22Rv1 (cell line): ENCODE results near the gene FUS.
"Not testable (repeated sequence)": the region's sequence is repeated elsewhere in the genome, so short reads cannot be mapped to it uniquely, and the experiment has no call there.

Experiments
- H3K27ac ChIP-seq: fragments of 450-650 bp; 2 replicates; pipeline ENCODE4 v1.5.1; 2017
- ZFX ChIP-seq: fragments of 450-650 bp; IDR thresholded peaks from 2 replicates; pipeline ENCODE4 v1.6.1; 2017; ENCODE audit warnings: antibody characterized with exemption, borderline replicate concordance
- TF ChIP-seq, protein P1 (sequence below): fragments of 450-650 bp; IDR thresholded peaks from 2 replicates; pipeline ENCODE4 v1.5.1; 2017; ENCODE audit warnings: mild to moderate bottlenecking

The FUS gene

DNA sequence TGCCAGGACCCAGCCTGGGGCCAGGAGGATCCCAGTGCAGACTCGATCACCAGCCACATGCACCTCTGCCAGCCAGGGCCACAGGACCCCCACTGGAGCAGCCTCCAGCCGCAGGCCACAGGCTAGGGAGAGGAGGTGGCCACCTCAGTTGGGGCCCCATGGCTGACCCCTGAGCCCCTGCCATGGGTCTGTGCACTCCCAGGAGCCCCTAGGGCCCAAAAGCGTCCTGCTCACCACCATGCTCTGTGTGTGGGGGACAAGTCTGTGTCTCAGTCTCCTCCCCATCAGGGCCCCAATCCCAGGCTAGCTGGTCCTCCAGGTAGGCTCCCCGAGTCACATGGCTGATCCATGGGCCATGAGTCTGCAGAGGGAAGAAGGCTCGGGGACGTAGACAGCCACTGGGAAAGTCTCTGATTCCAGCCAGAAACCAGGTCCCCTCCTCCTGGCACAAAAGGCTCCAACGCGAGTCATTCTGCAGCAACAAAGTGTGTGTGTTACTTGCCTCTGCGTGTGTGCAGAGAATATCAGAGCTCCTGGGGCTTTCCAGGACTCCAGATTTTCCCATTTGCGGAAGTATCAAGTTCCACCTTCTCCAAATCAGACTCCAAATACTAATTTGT, 38.3 kb upstream of the FUS start:
- H3K27ac ChIP-seq = peak overlapping the region; percentile 81
- TF ChIP-seq ZFX = no peak
- TF ChIP-seq, protein P1, sequence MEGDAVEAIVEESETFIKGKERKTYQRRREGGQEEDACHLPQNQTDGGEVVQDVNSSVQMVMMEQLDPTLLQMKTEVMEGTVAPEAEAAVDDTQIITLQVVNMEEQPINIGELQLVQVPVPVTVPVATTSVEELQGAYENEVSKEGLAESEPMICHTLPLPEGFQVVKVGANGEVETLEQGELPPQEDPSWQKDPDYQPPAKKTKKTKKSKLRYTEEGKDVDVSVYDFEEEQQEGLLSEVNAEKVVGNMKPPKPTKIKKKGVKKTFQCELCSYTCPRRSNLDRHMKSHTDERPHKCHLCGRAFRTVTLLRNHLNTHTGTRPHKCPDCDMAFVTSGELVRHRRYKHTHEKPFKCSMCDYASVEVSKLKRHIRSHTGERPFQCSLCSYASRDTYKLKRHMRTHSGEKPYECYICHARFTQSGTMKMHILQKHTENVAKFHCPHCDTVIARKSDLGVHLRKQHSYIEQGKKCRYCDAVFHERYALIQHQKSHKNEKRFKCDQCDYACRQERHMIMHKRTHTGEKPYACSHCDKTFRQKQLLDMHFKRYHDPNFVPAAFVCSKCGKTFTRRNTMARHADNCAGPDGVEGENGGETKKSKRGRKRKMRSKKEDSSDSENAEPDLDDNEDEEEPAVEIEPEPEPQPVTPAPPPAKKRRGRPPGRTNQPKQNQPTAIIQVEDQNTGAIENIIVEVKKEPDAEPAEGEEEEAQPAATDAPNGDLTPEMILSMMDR = no peak

DNA sequence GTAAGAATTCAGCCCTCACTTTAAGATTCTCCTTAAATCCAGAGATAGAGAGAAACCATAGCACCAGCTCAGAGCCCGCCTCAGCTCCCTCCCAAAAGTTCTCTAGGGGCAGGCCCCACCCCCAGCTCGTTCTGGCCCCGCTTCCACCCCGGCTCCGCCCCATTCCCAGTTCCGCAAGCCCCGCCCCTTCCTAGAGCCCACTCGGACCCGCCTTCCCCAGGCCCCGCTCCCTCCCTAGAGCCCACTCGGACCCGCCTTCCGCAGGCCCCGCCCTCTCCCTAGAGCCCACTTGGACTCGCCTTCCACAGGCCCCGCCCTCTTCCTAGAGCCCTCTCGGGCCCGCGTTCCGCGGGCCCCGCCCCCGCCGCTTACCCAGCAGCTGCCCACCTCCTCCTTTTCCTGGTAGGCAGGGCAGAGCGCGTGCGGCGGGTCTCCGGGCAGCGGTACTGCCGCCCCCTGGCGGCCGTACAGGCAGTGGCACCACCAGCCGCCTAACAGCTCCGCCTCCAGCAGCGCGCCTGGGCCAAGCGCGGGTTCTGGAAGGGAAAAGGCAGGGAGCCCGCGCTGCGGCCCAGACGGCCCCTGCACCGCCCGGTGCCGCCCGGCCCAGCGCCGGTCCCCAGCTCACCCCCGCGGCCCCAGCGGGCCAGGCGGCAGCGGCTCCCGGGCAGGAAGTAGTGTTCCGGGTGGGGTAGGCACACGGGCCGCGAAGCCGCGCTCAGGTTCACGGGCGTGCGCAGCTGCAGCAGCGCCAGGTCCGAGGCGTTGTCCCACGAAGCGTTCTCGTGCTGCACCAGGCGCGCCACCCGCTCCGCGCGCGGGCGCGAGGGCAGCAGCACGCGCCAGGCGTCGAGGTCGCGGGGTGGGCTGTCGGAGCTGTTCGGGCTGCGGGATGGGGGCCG, 37.6 kb upstream of the FUS start:
- peak overlapping the region; percentile 81 for H3K27ac ChIP-seq
- no peak for TF ChIP-seq ZFX
- TF ChIP-seq, protein P1 = peak; percentile 98

DNA sequence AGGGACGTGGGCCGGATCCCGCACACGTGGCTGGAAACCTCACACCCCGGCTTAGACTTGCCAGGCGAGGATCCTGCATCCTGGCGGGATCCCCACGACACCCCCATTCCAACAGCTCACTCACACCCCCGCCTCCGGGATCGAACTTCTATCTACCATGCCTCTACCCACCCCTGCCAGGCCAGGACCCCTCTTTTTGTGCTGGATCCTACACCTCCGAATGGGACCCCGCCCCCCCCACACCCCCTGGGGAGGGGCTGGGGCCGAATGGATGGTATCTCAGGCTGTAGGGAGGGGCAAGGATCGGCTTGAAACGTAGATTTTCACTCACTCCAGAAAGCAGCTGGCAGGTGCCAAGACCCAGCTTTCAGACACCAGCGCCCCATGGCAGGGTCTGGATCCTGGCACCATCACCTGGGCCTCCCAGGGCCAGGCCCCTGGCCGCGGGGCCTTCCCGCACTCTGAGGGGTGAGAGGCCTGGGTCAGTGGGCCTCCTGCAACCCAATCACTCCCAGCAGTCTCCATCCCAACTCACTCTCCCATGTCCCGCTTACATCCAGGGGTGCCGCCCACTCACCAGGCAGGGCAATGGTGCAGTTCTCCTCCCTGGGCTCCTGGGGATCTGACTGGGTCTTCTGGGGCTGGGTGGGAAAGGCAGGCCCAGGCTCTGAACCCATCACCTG, 36.8 kb upstream of the FUS start:
- TF ChIP-seq ZFX = no peak
- TF ChIP-seq, protein P1 = no peak
- H3K27ac ChIP-seq = peak overlapping the region; percentile 81

DNA sequence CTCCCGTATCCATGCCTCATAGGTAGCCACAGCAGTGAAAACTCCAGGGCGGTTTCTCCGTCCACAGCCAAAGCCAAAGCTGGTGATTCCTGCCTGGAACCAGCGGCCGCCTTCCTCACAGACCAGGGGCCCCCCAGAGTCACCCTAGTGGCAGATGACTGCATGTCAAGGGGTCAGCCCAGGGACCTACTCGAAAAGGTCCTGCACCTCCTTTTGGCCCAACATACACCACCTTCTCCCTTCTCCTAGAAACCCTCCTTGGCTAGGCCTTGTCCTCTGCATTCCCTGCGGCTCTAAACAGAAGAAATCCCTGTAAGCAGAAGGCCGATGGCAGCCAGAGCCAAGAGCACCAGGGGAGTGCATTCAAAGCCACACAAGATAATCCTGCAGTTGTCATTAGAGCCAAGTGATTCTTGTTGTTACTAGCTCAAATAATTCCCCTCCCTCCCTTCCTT, 36.2 kb upstream of the FUS start:
- TF ChIP-seq, protein P1 = no peak
- no peak for TF ChIP-seq ZFX
- no peak overlapping the region for H3K27ac ChIP-seq

DNA sequence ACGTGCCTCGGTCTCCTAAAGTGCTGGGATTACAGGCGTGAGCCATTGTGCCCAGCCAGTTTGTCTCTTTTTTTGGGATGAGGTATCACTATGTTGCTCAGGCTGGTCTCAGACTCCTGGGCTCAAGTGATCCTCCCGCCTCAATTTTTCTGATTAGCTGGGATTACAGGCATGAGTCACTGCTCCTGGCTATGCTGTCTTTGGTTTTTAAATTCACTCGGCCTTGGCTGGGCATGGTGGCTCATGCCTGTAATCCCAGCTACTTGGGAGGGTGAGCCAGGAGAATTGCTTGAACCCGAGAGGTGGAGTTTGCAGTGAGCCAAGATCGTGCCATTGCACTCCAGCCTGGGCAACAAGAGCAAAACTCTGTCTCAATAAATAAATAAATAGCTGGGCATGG, 35.5 kb upstream of the FUS start:
- H3K27ac ChIP-seq = not testable (repeated sequence)

DNA sequence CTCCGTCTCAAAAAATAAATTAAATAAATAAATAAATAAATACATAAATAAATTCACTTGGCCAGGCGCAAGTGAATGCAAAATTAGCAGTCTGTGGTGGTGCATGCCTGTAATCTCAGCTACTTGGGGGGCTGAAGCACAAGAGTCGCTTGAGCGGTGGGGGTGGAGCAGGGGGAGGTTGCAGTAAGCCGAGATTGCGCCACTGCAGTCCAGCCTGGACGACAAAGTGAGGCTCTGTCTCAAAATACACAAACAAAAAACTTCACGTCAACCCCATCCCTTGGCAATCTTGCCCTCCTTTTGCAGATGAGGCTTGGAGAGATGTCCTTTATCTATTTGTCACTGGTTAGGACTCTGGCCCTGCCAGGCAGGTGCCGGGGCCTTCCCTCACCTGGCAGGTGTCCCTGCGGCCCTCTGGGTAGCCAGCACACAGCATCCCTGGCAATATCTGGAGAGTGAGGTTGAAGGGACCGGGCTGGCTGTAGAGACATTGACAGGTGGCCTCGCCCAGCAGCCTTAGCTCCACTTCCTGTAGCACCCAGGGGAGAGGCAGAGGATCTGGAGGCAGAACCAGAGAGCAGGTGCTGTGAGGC, 34.4 kb upstream of the FUS start:
- no peak overlapping the region for H3K27ac ChIP-seq
- TF ChIP-seq ZFX = no peak
- TF ChIP-seq, protein P1 = no peak

DNA sequence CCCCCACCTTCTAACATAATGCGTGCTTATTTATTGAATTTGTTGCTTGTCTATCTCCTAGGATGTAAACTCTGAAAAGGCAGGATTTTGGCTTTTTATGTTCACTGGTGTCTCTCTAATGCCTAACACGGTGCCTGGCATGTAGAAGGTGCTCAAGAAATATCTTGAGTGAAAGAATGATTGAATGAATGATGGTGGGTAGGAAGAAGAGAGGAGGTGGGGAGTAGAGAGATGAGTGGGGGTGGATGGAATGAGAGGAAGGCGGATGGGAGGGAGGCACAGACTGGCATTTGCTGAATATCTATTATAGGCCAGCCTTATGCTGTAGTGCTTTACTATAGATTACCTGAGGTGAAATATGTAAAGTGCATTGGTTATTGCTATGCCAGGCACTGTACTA, 32.4 kb upstream of the FUS start:
- TF ChIP-seq, protein P1 = no peak
- TF ChIP-seq ZFX = no peak

More for the DNA sequence above, 32.4 kb upstream of the FUS start:
- H3K27ac ChIP-seq = no peak overlapping the region
